ENCODE measurements around the gene ZC2HC1C. TPM values are rescaled to one million over a fixed set of nuclear protein-coding genes. Genes with fewer than 3 reads are reported as not detected.

ZC2HC1C gene
- total and polyA plus RNA-seq, 9 of the 15 experiments (the other 6 are each of a cell fraction or from before 2014, with no cell fraction given): 6.3 to 9.2 (median 7.7) TPM

- TF ChIP-seq SLC30A9 (CRISPR knock-in tag; IDR thresholded peaks at IDR 0.05) (no peak), ATF4 (CRISPR knock-in tag; IDR thresholded peaks at IDR 0.05) (no peak), ETS2 (tag; IDR thresholded peaks at IDR 0.05; ENCODE audit: borderline replicate concordance, poor library complexity, severe bottlenecking) (no peak), ZNF668 (CRISPR knock-in tag; IDR thresholded peaks at IDR 0.05) (no peak), XRCC3 (IDR thresholded peaks at IDR 0.05) (no peak), ZNF764 (CRISPR knock-in tag; IDR thresholded peaks at IDR 0.05; ENCODE audit: low read depth) (no peak), CCAR2 (IDR thresholded peaks at IDR 0.05; ENCODE audit: low read depth, low read length) (no peak), HIVEP1 (CRISPR knock-in tag; IDR thresholded peaks at IDR 0.05) (no peak), ZNF316 (IDR thresholded peaks at IDR 0.05) (no peak), NR2C2 (CRISPR knock-in tag; IDR thresholded peaks at IDR 0.05) (peak; percentile 31; the same call in 1 of the 2 replicates), NR2C2 (tag; IDR thresholded peaks at IDR 0.05) (peak; percentile 95), SAFB2 (IDR thresholded peaks at IDR 0.05; ENCODE audit: borderline replicate concordance, low read depth, low read length, severe bottlenecking) (no peak), ZNF696 (CRISPR knock-in tag; conservative IDR thresholded peaks at IDR 0.05) (no peak), NFYB (IDR thresholded peaks at IDR 0.05; ENCODE audit: extremely low read depth, insufficient read length) (no peak), EHMT2 (IDR thresholded peaks at IDR 0.05) (no peak), ZNF436 (CRISPR knock-in tag; IDR thresholded peaks at IDR 0.05) (no peak), NUFIP1 (IDR thresholded peaks at IDR 0.05; ENCODE audit: partially characterized antibody) (no peak), HLTF (IDR thresholded peaks at IDR 0.05) (no peak), THAP12 (CRISPR knock-in tag; IDR thresholded peaks at IDR 0.05) (0 out of 2 replicates have a peak, but pooled peaks have one; percentile 8), ETS1 (conservative IDR thresholded peaks at IDR 0.05; ENCODE audit: control insufficient read depth, low read depth, low read length) (no peak; the same call in 1 of the 2 replicates), NFIX (CRISPR knock-in tag; IDR thresholded peaks at IDR 0.05; ENCODE audit: low read depth) (no peak), USF2 (CRISPR knock-in tag; IDR thresholded peaks at IDR 0.05) (no peak; the same call in 1 of the 2 replicates), ESRRA (IDR thresholded peaks at IDR 0.05; ENCODE audit: borderline replicate concordance, low read depth) (peak; percentile 100), SMAD3 (CRISPR knock-in tag; conservative IDR thresholded peaks at IDR 0.05) (no peak), MBD2 (IDR thresholded peaks at IDR 0.05; ENCODE audit: borderline replicate concordance, low read depth) (peak; percentile 11; the same call in 1 of the 2 replicates), JUNB (CRISPR knock-in tag; conservative IDR thresholded peaks at IDR 0.05) (no peak)
Observed at GRCh38 chr14:75069121-75069810, at the start of gene ZC2HC1C (continued).

All from K562 (cell line).